HG03159 (cell line): Measurements from ENCODE around the gene PRKAA2.

ENCODE experiments used
- ATAC-seq: cut with Tn5 transposase; IDR thresholded peaks from one replicate; pipeline ENCODE4 v1.9.1; 2021; ENCODE audit warnings: mild to moderate bottlenecking, moderate library complexity; ENCODE audit not compliant: unreplicated experiment

The PRKAA2 gene

DNA sequence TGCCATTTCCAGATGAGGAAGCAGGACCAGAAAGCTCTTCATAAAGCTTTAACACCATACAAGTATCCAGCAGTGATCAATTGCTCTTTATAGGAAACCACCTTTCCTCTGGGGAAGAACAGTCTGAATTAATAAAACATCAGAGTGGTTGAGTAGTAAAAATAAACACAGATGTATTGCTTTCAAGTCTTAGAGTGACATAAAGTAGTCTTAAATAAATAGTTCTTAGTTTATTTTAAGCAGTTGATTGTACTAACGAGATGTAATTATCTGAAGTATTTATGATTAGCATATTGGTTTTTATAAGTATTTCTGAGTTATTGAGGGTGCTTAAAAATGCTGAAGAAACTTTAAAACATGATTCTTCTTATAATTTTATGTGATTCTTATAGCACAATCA is 67.0 kb downstream of the PRKAA2 start:
- no peak for ATAC-seq

- no peak for ATAC-seq
Observed at GRCh38 chr1:56713112-56713511, 68.0 kb downstream of the PRKAA2 start.

DNA sequence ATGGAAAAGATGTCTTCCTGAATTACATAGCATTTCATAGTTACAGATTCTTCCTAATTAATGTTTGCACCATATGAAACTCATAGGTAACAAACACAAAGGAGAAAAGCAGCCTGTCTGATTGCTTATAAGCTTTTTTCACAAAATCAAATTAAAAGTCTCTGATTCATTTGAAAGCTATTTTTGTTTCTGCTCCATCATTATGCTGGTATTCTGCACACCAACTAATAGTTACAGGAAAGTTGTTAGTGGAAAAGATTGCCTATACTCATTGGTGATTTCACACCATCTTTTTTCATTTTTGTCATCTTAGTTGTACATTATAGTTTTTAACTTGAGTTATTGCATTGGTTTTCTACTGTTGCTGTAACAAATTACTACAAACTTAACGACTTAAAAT is 70.0 kb downstream of the PRKAA2 start:
- no peak for ATAC-seq

DNA sequence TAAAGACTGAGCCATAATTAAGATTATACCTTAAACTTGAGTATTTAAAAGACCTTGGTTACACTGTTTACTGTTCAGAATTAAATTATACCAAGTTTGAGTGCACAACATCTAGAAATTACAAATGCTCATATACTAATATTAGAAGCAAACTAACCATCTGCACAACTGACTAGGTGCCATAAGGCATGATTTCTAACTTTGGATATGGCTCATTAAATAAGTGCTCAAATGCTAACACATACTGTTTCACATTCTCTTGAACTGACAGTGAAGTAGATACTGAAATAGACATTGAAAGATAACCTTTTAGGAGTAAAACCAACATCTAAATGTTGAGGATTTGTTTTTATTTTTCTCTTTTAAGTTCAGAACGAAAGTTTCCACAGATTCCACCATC is 74.1 kb downstream of the PRKAA2 start:
- no peak for ATAC-seq

DNA sequence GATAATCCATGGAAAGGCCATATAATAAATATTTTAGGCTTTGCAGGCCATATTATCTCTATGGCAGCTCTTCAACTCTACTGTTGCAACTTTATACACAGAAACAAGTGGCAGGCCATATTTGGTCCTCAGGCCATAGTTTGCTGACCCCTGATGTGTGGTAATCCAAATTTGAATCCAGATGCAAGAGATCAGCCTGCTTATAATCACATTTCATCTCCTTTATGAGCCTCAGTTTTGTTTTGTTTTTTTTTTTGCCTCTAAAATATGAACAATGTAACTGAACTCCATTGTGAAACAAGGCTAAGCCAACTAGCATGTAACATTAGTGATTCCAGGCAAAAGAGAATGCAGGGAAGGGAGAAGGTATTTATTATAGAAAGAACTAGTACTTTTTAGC is 81.6 kb downstream of the PRKAA2 start:
- no peak for ATAC-seq

DNA sequence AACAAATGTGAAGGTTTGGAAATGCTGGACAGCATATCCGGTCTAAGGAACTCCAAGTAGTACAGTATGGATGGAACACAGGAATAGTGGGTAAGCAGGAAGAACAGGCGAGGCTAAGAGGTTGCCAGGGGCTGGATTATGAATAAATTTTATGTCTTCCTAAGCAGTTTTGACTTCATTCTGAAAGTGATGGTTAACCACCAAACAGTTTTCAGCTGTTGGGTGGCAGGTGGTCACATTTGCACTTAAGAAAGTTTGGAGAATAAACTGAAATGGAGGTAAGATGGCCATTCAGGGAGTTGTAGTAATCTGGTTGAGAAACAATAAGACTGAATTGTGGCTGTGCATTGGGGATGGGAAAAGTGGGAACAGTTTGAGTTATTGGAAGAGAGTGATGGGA is 83.8 kb downstream of the PRKAA2 start:
- no peak for ATAC-seq

DNA sequence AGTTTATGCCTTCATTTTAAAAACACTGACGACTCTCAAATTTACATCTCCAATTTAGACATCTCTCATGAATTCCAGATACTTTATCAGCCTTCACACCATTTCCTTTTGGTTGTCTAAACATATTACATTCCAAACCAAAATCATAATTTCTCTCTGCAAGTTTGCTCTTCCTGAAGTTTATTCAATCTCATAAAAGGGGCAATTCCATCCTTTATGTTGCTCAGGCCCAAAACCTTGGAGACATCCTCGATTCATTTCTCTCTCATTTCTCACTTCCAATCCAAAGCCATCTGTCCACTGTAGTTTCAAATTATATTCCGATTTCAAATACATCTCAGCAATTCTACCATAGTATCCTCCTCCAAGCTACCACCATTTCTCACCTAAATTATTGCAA is 100.1 kb downstream of the PRKAA2 start:
- ATAC-seq = no peak

- no peak for ATAC-seq
Observed at GRCh38 chr1:56754708-56755479, 109.8 kb downstream of the PRKAA2 start.

- no peak for ATAC-seq
Observed at GRCh38 chr1:56755911-56756310, 110.8 kb downstream of the PRKAA2 start.

GRCh38 chr1:56758135-56758534 is 113.0 kb downstream of the PRKAA2 start:
- no peak for ATAC-seq

DNA sequence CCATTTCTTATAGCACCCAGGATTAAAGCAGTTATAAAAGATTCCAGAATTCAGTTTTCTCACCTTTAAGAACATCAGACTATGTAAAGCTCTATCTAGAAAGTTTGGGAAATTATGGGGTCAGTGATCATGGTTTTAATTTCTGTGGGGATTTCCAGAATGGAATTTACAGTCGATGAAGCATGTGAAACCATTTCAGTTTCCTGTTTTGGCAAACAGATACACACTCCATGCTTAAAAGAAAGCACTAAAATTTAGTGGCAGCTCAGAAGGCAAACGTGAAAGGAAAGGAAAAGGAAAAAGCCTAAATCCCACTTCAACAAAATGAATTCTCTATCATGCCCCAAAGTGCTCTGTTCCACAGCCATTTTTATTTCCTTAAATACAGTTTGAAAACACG is 113.7 kb downstream of the PRKAA2 start:
- ATAC-seq = no peak
